Uterus (tissue), 2 donors: ENCODE results near the gene ARHGAP10.
A peak's percentile ranks its signal among the peaks of the same experiment; 100 is the strongest.

ENCODE experiments used
- CTCF ChIP-seq, 4 experiments: fragments of 200-600 bp in 2 of 4; fragments of 450-650 bp in 2 of 4; sonication (generic) in 2 of 4; IDR thresholded peaks; one replicate each; pipeline ENCODE4 v1.5.1; 2016 to 2019; ENCODE audit warnings: antibody characterized with exemption in 4 of 4, mild to moderate bottlenecking in 2 of 4, moderate library complexity in 1 of 4
- POLR2A ChIP-seq, 2 donors: fragments of 450-650 bp; IDR thresholded peaks; one replicate each; pipeline ENCODE4 v1.6.1; 2016; ENCODE audit warnings: antibody characterized with exemption in 2 of 2, mild to moderate bottlenecking in 1 of 2, moderate library complexity in 1 of 2

- TF ChIP-seq POLR2A (IDR thresholded peaks at IDR 0.05) (peak; percentile 21 to 70), CTCF (IDR thresholded peaks at IDR 0.05) (no peak)
Measured at GRCh38 chr4:147731580-147732517, at the start of gene ARHGAP10.
